Mucosa of descending colon (tissue), 3 donors: Measurements from ENCODE around the gene TARS3. TPM values are rescaled to one million over a fixed set of nuclear protein-coding genes. Genes with fewer than 3 reads are reported as not detected.

Experiments used
- ATAC-seq: fragments of 200-7000 bp; cut with Tn5 transposase; one replicate; pipeline ENCODE4 v1.9.1; 2020; ENCODE audit warnings: mild to moderate bottlenecking, moderate library complexity
- DNase-seq, 3 donors: peaks; one replicate each; pipeline ENCODE4 v3.0.0-alpha.2; 2020
- H3K36me3 ChIP-seq: fragments of 200-600 bp; one replicate; pipeline ENCODE4 v1.8.0; 2021; ENCODE audit warnings: low read depth, mild to moderate bottlenecking
- H3K4me1 ChIP-seq: fragments of 200-600 bp; one replicate; pipeline ENCODE4 v1.8.0; 2021; ENCODE audit warnings: low read depth, mild to moderate bottlenecking
- H3K4me3 ChIP-seq: fragments of 200-600 bp; one replicate; pipeline ENCODE4 v1.8.0; 2021; ENCODE audit warnings: mild to moderate bottlenecking
- H3K9me3 ChIP-seq: fragments of 200-600 bp; one replicate; pipeline ENCODE4 v1.8.0; 2021; ENCODE audit warnings: mild to moderate bottlenecking
- CTCF ChIP-seq: fragments of 200-600 bp; IDR thresholded peaks from one replicate; pipeline ENCODE4 v1.8.0; 2022; ENCODE audit warnings: antibody characterized with exemption, mild to moderate bottlenecking
- intact Hi-C, 2 donors: fragments of 100-400 bp; cut with DNase I in 1 of 2; cut with micrococcal nuclease in 1 of 2; formaldehyde crosslinking; loops; one replicate each; pipeline versions ENCODE4 v1.11.0 to v1.11.1; 2022; cut with DNase I, micrococcal nuclease
- total RNA-seq, 3 donors: library from RNA; stranded (reverse); fragmentation: NEBNext Ultra II Directional in 2 of 3; extraction: Animal tissue kit (Norgen Biotek cat#: 25700) in 2 of 3; gene quantifications; one replicate each; pipeline versions ENCODE4 v1.2.1 to v1.2.4, GENCODE V29; 2021 to 2023
- donor health status: DM: no; HTN: no; CAD: no; lungs with moderate emphysema.
- donor health status: DM: no; HTN: no; CAD: no.
- donor health status: DM: no; HTN: yes; CAD: no.

Gene TARS3
- total RNA-seq, 3 donors from 2014 or later, result 7.3 to 22.6 (median 9.2) TPM

- TF ChIP-seq CTCF, result no peak
- H3K4me1 ChIP-seq, result peaks cover 9% of the 10 kb centered on the region
- no peak for ATAC-seq
- intact Hi-C loops, result no loop called here
- H3K4me3 ChIP-seq, result no peak overlapping the region
- no peaks in the 10 kb centered on the region for H3K9me3 ChIP-seq
- H3K36me3 ChIP-seq, result no peaks in the 10 kb centered on the region
- DNase-seq, result no peak
Measured at GRCh38 chr15:101619615-101619865, 104.7 kb downstream of the TARS3 start.

- no peak overlapping the region for H3K4me3 ChIP-seq
- peaks cover 9% of the 10 kb centered on the region for H3K4me1 ChIP-seq
- TF ChIP-seq CTCF, result no peak
- DNase-seq (no peak), ATAC-seq (no peak)
- no peaks in the 10 kb centered on the region for H3K36me3 ChIP-seq
- intact Hi-C loops, result no loop called here
- H3K9me3 ChIP-seq, result no peaks in the 10 kb centered on the region
Measured at GRCh38 chr15:101618851-101619614, 105.2 kb downstream of the TARS3 start.

- ATAC-seq (no peak), DNase-seq (no peak)
- intact Hi-C loops, result no loop called here
- Histone ChIP-seq H3K9me3 (no peaks in the 10 kb centered on the region), H3K36me3 (no peaks in the 10 kb centered on the region), H3K4me3 (no peak overlapping the region), H3K4me1 (peaks cover 9% of the 10 kb centered on the region)
- TF ChIP-seq CTCF, result no peak
Measured at GRCh38 chr15:101618076-101618475, 106.2 kb downstream of the TARS3 start.

GRCh38 chr15:101617390-101617965 is 106.8 kb downstream of the TARS3 start:
- ATAC-seq (no peak), DNase-seq (no peak)
- intact Hi-C loops, result no loop called here
- H3K36me3 ChIP-seq, result no peaks in the 10 kb centered on the region
- no peak for TF ChIP-seq CTCF
- H3K9me3 ChIP-seq, result no peaks in the 10 kb centered on the region
- H3K4me3 ChIP-seq, result no peak overlapping the region
- H3K4me1 ChIP-seq, result peaks cover 9% of the 10 kb centered on the region

- Histone ChIP-seq H3K4me3 (no peak overlapping the region), H3K9me3 (no peaks in the 10 kb centered on the region), H3K36me3 (no peaks in the 10 kb centered on the region), H3K4me1 (peaks cover 9% of the 10 kb centered on the region)
- no peak for TF ChIP-seq CTCF
- ATAC-seq, result peak; percentile 70
- intact Hi-C loops, result no loop called here
- DNase-seq, result peak; percentile 60 to 66 (median 63)
Measured at GRCh38 chr15:101615986-101616848, 108.1 kb downstream of the TARS3 start.
